GM23338 (cell line): Measurements from ENCODE around the gene ADAMTS1. TPM values are rescaled to one million over a fixed set of nuclear protein-coding genes. Genes with fewer than 3 reads are reported as not detected.

Source experiments
- ATAC-seq: fragments of 200-7000 bp; cut with Tn5 transposase; 3 replicates; pipeline ENCODE4 v1.9.1; 2020
- DNase-seq: peaks from one replicate; pipeline ENCODE4 v3.0.0-alpha.2; 2015; ENCODE audit warnings: low spot score
- H2AFZ ChIP-seq: fragments of 200-600 bp; sonication (generic); 2 replicates; pipeline ENCODE4 v1.8.0; 2016; ENCODE audit warnings: antibody characterized with exemption, mild to moderate bottlenecking, moderate library complexity
- H3F3A ChIP-seq: fragments of 200-600 bp; sonication (generic); replicated peaks from 2 replicates; pipeline ENCODE4 v1.8.0; 2017; ENCODE audit warnings: antibody characterized with exemption, mixed run types, low read depth
- H3K27ac ChIP-seq: fragments of 200-600 bp; sonication (generic); 2 replicates; pipeline ENCODE4 v1.6.1; 2016; ENCODE audit warnings: low read depth
- H3K27me3 ChIP-seq: fragments of 200-600 bp; sonication (generic); 2 replicates; pipeline ENCODE4 v1.8.0; 2016; ENCODE audit warnings: mild to moderate bottlenecking, mixed run types, moderate library complexity; ENCODE audit not compliant: insufficient read depth
- H3K36me3 ChIP-seq: fragments of 200-600 bp; sonication (generic); 2 replicates; pipeline ENCODE4 v1.8.0; 2016; ENCODE audit warnings: mild to moderate bottlenecking; ENCODE audit not compliant: insufficient read depth
- H3K4me1 ChIP-seq: fragments of 200-600 bp; sonication (generic); 2 replicates; pipeline ENCODE4 v1.8.0; 2016; ENCODE audit warnings: mild to moderate bottlenecking, moderate library complexity; ENCODE audit not compliant: insufficient read depth
- H3K4me2 ChIP-seq: fragments of 200-600 bp; sonication (generic); 2 replicates; pipeline ENCODE4 v1.7.1; 2017; ENCODE audit warnings: mixed run types
- H3K4me3 ChIP-seq: fragments of 200-600 bp; sonication (generic); 2 replicates; pipeline ENCODE4 v1.6.1; 2016; ENCODE audit warnings: mixed run types
- H3K79me2 ChIP-seq: fragments of 200-600 bp; sonication (generic); replicated peaks from 2 replicates; pipeline ENCODE4 v1.8.0; 2017; ENCODE audit warnings: mild to moderate bottlenecking; ENCODE audit not compliant: insufficient read depth
- H3K9me2 ChIP-seq: fragments of 200-600 bp; sonication (generic); 2 replicates; pipeline ENCODE4 v1.8.0; 2017; ENCODE audit not compliant: insufficient read depth
- H4K20me1 ChIP-seq: fragments of 200-600 bp; sonication (generic); replicated peaks from 2 replicates; pipeline ENCODE4 v1.8.0; 2017; ENCODE audit warnings: mild to moderate bottlenecking; ENCODE audit not compliant: insufficient read depth
- H3K27ac Mint-ChIP-seq: 2 replicates; pipeline ENCODE4 v1.8.0; 2020; ENCODE audit warnings: inconsistent platforms, mild to moderate bottlenecking, moderate library complexity, mixed read lengths
- H3K27me3 Mint-ChIP-seq: 3 replicates; pipeline ENCODE4 v1.8.0; 2022; ENCODE audit warnings: low read depth, mild to moderate bottlenecking, moderate library complexity, mixed read lengths, inconsistent platforms; ENCODE audit not compliant: insufficient read depth, poor library complexity
- H3K36me3 Mint-ChIP-seq: 3 replicates; pipeline ENCODE4 v1.8.0; 2021; ENCODE audit warnings: low read depth, mild to moderate bottlenecking, inconsistent platforms, moderate library complexity, mixed read lengths
- H3K4me1 Mint-ChIP-seq: 3 replicates; pipeline ENCODE4 v1.8.0; 2020; ENCODE audit warnings: mild to moderate bottlenecking, inconsistent platforms, mixed read lengths
- H3K4me3 Mint-ChIP-seq: 3 replicates; pipeline ENCODE4 v1.8.0; 2021; ENCODE audit warnings: moderate library complexity, mild to moderate bottlenecking, inconsistent platforms, mixed read lengths
- H3K9me3 Mint-ChIP-seq: 3 replicates; pipeline ENCODE4 v1.8.0; 2020; ENCODE audit warnings: moderate library complexity, mild to moderate bottlenecking, inconsistent platforms, mixed read lengths
- EZH2 ChIP-seq: fragments of 200-600 bp; sonication (generic); IDR thresholded peaks from one replicate; pipeline ENCODE4 v1.8.0; 2017; ENCODE audit warnings: antibody characterized with exemption, mild to moderate bottlenecking, low read depth; ENCODE audit not compliant: unreplicated experiment
- EZH2phosphoT487 ChIP-seq: fragments of 200-600 bp; sonication (generic); IDR thresholded peaks from one replicate; pipeline ENCODE4 v1.8.1; 2018; ENCODE audit warnings: antibody characterized with exemption; ENCODE audit not compliant: unreplicated experiment
- JUNB ChIP-seq: IDR thresholded peaks from one replicate; pipeline ENCODE4 v1.6.1; 2016; ENCODE audit warnings: antibody characterized with exemption; ENCODE audit not compliant: unreplicated experiment
- NANOG ChIP-seq: IDR thresholded peaks from 2 replicates; pipeline ENCODE4 v1.6.1; 2016; ENCODE audit warnings: antibody characterized with exemption, borderline replicate concordance
- POLR2AphosphoS5 ChIP-seq: IDR thresholded peaks from 2 replicates; pipeline ENCODE4 v1.6.1; 2016; ENCODE audit warnings: antibody characterized with exemption, low read depth
- REST ChIP-seq: IDR thresholded peaks from one replicate; pipeline ENCODE4 v1.6.1; 2018; ENCODE audit warnings: antibody characterized with exemption; ENCODE audit not compliant: unreplicated experiment
- STAT1 ChIP-seq: IDR thresholded peaks from one replicate; pipeline ENCODE4 v1.6.1; 2016; ENCODE audit warnings: antibody characterized with exemption; ENCODE audit not compliant: unreplicated experiment
- ZNF114 ChIP-seq: fragments of 250-450 bp; sonication (Bioruptor Pico); IDR thresholded peaks from 2 replicates; pipeline ENCODE4 v1.5.0; 2020; ENCODE audit warnings: mild to moderate bottlenecking, moderate library complexity
- polyA plus RNA-seq: library from polyadenylated mRNA; unstranded; fragments of >200 nt; fragmentation: Nextera tagmentation; extraction: Ambion mirVana; gene quantifications from 2 replicates; pipeline ENCODE4 v1.2.1, GENCODE V29; 2016
- total RNA-seq: library from RNA; depleted of rRNA; stranded (reverse); fragments of >200 nt; shearing (Covaris generic); gene quantifications from 2 replicates; pipeline ENCODE4 v1.2.3, GENCODE V29; 2014
- TF ChIP-seq, protein P1 (sequence below), 2 experiments: fragments of 200-600 bp in 1 of 2; sonication (generic) in 1 of 2; conservative IDR thresholded peaks; 2 replicates each; pipeline versions ENCODE4 v1.5.1 to v1.6.1; 2016 to 2017; ENCODE audit warnings: antibody characterized with exemption in 2 of 2, low read depth in 2 of 2, mild to moderate bottlenecking in 2 of 2, moderate library complexity in 1 of 2
- TF ChIP-seq, protein P2 (sequence below): IDR thresholded peaks from 2 replicates; pipeline ENCODE4 v1.6.1; 2016; ENCODE audit warnings: antibody characterized with exemption

The ADAMTS1 gene
- total and polyA plus RNA-seq, 2 experiments from 2014 or later, result 6.1 to 15.4 TPM

DNA sequence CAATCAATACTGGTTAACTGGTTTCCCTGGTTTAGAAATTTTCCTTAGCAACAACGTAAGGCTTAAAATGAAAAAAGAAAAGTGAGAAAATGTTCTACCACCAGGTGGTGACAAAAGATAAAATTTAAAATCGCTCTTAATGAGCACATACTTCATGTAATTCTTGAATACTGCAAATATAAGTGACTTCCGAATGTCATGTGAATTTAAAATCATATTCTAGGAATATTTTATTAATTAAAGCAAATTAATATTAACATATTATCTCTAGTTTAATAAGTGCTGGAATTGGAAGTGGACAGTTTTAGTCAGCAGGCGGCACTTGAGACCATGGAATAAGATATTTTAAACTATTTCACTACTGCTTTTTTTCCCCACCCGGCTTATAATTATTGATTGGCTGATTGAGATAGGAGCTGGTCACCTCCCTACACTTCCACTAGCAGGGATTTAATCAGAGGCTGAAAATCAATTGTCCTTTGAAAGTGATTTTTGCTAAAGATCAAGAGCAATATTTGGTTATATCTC, 5.0 kb upstream of the ADAMTS1 start:
- Histone ChIP-seq H2AFZ (no peak overlapping the region), H3K9me2 (no peaks in the 10 kb centered on the region), H3K27ac (no peak overlapping the region), H3K4me1 (peaks cover 39% of the 10 kb centered on the region), H3K79me2 (no peaks in the 10 kb centered on the region), H3K4me2 (no peak overlapping the region), H3K36me3 (no peaks in the 10 kb centered on the region), H3K27me3 (peaks cover 27% of the 10 kb centered on the region), H4K20me1 (no peaks in the 10 kb centered on the region), H3F3A (no peaks in the 10 kb centered on the region), H3K4me3 (no peak overlapping the region)
- Mint-ChIP-seq H3K36me3 (no peaks in the 10 kb centered on the region), H3K4me1 (peaks cover 31% of the 10 kb centered on the region), H3K4me3 (no peak overlapping the region), H3K27me3 (peaks cover 20% of the 10 kb centered on the region), H3K27ac (no peak overlapping the region), H3K9me3 (no peaks in the 10 kb centered on the region; the same call in 2 of the 3 replicates)
- TF ChIP-seq JUNB, result no peak
- TF ChIP-seq, protein P1, sequence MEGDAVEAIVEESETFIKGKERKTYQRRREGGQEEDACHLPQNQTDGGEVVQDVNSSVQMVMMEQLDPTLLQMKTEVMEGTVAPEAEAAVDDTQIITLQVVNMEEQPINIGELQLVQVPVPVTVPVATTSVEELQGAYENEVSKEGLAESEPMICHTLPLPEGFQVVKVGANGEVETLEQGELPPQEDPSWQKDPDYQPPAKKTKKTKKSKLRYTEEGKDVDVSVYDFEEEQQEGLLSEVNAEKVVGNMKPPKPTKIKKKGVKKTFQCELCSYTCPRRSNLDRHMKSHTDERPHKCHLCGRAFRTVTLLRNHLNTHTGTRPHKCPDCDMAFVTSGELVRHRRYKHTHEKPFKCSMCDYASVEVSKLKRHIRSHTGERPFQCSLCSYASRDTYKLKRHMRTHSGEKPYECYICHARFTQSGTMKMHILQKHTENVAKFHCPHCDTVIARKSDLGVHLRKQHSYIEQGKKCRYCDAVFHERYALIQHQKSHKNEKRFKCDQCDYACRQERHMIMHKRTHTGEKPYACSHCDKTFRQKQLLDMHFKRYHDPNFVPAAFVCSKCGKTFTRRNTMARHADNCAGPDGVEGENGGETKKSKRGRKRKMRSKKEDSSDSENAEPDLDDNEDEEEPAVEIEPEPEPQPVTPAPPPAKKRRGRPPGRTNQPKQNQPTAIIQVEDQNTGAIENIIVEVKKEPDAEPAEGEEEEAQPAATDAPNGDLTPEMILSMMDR (conservative IDR thresholded peaks at IDR 0.05; ENCODE audit: low read depth in 2 of 2), result peak in 1 of 2 experiments; percentile 85
- peak; percentile 76 for DNase-seq
- no peak for ATAC-seq

DNA sequence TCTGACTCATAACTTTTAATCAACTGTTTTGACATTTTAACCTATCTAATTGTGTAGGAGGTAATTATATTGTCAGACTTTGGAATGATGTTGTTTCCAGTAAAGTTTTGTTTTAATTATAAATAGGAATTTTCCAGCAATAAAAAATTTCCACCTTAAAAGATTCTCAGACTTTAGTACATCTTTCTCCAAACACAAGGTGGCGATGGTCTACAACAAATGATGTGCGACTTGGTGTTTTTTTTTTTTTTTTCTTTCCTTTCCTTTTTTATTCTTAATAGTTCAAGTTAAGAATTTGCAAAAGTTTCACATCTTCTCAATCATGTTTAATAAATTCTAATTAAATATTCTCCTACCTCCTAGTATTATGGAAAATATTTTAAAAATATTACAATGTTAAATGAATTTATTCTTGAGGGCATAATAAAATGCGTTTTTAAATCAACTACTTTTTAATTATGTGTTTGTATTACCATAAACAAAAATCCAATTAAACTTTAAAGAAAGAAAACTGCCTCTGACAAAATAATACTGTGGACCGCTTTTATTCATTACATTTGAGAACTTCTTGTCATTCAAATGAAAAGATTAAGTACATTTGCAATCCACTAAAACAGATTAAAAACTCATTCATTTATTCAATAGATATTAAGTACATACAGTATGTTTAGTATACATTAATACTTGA, 4.4 kb upstream of the ADAMTS1 start:
- ATAC-seq (no peak), DNase-seq (peak; percentile 81)
- no peaks in the 10 kb centered on the region; the same call in 2 of the 3 replicates for H3K9me3 Mint-ChIP-seq
- Histone ChIP-seq H3K4me2 (no peak overlapping the region), H3K79me2 (no peaks in the 10 kb centered on the region), H3K36me3 (no peaks in the 10 kb centered on the region), H3F3A (no peaks in the 10 kb centered on the region), H3K4me3 (no peak overlapping the region), H4K20me1 (no peaks in the 10 kb centered on the region), H2AFZ (no peak overlapping the region), H3K9me2 (no peaks in the 10 kb centered on the region), H3K27me3 (peaks cover 32% of the 10 kb centered on the region), H3K27ac (no peak overlapping the region), H3K4me1 (peaks cover 39% of the 10 kb centered on the region)
- no peaks in the 10 kb centered on the region for H3K36me3 Mint-ChIP-seq
- H3K4me1 Mint-ChIP-seq, result peaks cover 31% of the 10 kb centered on the region
- no peak overlapping the region for H3K4me3 Mint-ChIP-seq
- H3K27me3 Mint-ChIP-seq, result peaks cover 26% of the 10 kb centered on the region
- no peak for TF ChIP-seq EZH2
- TF ChIP-seq, protein P1 (conservative IDR thresholded peaks at IDR 0.05; ENCODE audit: low read depth in 2 of 2), result peak; percentile 56 to 77
- TF ChIP-seq NANOG, result no peak
- H3K27ac Mint-ChIP-seq, result no peak overlapping the region

- no peak overlapping the region for H3K4me2 ChIP-seq
- H3K36me3 Mint-ChIP-seq, result peaks cover 4% of the 10 kb centered on the region
- H3K4me3 Mint-ChIP-seq, result no peak overlapping the region
- no peaks in the 10 kb centered on the region for H3F3A ChIP-seq
- H2AFZ ChIP-seq, result no peak overlapping the region
- peaks cover 31% of the 10 kb centered on the region for H3K4me1 Mint-ChIP-seq
- H3K27me3 Mint-ChIP-seq, result peaks cover 36% of the 10 kb centered on the region
- H3K36me3 ChIP-seq, result no peaks in the 10 kb centered on the region
- ATAC-seq (no peak), DNase-seq (no peak)
- no peak overlapping the region for H3K4me3 ChIP-seq
- peaks cover 35% of the 10 kb centered on the region for H3K4me1 ChIP-seq
- no peaks in the 10 kb centered on the region for H3K9me2 ChIP-seq
- H3K27ac Mint-ChIP-seq, result no peak overlapping the region
- no peaks in the 10 kb centered on the region for H4K20me1 ChIP-seq
- H3K27ac ChIP-seq, result no peak overlapping the region
- H3K27me3 ChIP-seq, result peaks cover 39% of the 10 kb centered on the region
- peaks cover 3% of the 10 kb centered on the region; the same call in 2 of the 3 replicates for H3K9me3 Mint-ChIP-seq
- H3K79me2 ChIP-seq, result peaks cover 9% of the 10 kb centered on the region
- TF ChIP-seq POLR2AphosphoS5 (no peak), ZNF114 (CRISPR knock-in tag) (no peak), JUNB (no peak), EZH2phosphoT487 (no peak), STAT1 (no peak), REST (no peak)
- TF ChIP-seq, protein P2, sequence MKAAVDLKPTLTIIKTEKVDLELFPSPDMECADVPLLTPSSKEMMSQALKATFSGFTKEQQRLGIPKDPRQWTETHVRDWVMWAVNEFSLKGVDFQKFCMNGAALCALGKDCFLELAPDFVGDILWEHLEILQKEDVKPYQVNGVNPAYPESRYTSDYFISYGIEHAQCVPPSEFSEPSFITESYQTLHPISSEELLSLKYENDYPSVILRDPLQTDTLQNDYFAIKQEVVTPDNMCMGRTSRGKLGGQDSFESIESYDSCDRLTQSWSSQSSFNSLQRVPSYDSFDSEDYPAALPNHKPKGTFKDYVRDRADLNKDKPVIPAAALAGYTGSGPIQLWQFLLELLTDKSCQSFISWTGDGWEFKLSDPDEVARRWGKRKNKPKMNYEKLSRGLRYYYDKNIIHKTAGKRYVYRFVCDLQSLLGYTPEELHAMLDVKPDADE, result no peak
Observed at GRCh38 chr21:26847921-26848320, 2.7 kb upstream of the ADAMTS1 start.
